GM18502 (cell line): ENCODE results near the gene ABCA13.

Experiments
- ATAC-seq: cut with Tn5 transposase; IDR thresholded peaks from one replicate; pipeline ENCODE4 v1.9.1; 2021; ENCODE audit warnings: mild to moderate bottlenecking; ENCODE audit not compliant: unreplicated experiment, poor library complexity

ABCA13 gene

GRCh38 chr7:48473205-48473865, 302.1 kb downstream of the ABCA13 start:
- no peak for ATAC-seq

DNA sequence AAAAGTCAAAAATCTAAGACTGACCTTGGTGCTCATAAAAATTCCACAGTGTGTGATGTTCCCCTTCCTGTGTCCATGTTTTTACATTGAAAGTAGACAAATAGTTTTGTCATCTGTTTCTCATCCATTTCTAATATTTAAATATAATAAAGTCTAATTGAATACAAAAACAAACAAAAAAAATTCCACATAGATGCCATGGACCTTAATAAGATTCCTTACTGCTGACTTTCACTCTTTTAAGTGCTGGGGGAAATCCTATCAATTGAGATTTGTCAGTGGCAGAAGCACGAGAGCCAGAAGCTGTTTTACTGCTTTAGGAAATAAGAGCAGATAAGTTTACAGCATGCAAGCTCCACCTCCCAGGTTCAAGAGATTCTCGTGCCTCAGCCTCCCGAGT, 310.0 kb downstream of the ABCA13 start:
- no peak for ATAC-seq

GRCh38 chr7:48497521-48497920, 326.3 kb downstream of the ABCA13 start:
- ATAC-seq = no peak

DNA sequence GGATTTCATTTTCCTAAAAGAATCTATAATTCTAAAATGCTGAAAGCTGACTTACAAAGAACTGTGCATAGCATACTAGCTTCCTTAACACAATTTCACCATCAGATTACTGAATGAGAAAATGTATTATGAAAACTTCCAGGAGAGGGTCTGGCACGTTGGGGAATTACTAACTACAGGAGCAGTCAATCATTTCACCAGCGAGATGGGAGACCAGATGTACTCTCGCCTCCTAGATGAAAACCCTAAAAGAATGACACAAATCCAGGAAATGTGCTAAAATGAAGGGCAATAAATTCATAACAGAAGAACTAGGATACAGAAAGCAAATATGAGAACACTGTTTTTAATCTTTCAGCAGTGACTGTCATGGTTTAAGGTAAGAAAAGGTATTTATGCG, 330.8 kb downstream of the ABCA13 start:
- ATAC-seq = no peak

- no peak for ATAC-seq
These were observed 333.8 kb downstream of the ABCA13 start for GRCh38 chr7:48505051-48505450.

GRCh38 chr7:48505466-48505865, 334.2 kb downstream of the ABCA13 start:
- ATAC-seq = no peak

GRCh38 chr7:48506569-48506968, 335.3 kb downstream of the ABCA13 start:
- ATAC-seq = no peak

DNA sequence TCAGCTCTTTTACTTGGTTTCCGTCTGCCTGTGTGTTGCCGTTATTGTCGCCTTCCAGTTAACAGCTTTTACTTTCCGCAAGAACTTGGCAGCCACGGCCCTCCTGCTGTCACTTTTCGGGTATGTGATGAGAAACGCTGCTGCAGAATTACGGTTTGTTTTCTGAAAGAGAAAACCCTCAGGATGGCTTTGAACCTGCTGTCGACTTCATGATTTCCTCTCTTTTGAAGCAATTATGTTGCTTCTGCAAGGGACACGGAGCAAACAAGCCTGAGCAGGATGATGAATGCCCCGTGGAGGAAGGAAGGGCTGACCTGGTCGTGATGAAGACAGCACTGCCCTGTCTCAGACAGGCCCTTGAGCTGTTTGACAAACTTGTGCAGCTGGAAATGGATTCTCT, 339.8 kb downstream of the ABCA13 start:
- ATAC-seq = no peak

DNA sequence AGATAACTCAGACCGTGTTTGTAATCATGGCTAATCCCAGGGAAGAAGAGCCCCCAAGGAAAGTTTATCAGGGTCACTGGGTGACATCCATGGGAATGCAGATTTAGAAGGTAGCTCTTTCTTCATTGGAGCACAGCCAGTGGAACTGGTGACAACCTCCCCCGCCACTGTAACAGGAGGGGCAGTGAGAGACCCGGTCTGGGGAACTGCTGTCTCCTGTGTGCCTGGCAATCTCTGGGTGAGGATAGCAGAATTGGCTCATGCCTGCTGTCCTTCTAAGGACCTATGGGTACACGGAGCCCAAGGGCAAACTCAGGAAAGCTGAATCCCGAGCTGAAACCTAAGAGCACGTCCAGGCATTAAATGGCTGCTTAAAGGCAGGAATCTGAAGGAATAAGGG, 341.6 kb downstream of the ABCA13 start:
- ATAC-seq = no peak

DNA sequence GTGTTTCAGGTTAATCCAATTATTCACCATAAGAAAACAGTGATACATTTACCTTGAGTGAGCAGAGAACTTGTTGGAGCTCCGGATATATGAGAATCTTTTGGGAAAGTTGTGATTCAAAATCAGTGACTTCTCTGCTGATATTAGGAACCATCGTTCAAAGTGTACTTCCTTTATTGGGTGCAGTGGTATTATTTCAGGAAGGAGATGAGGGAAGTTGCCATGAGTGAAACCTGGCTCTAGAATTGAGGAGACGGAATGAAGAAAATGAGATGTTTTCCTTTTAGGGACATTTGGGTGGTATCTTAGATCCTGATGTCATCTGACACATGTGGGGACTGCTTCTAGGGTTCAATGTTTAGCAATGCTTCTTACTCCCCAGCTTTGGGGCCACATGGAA, 343.9 kb downstream of the ABCA13 start:
- ATAC-seq = no peak

- ATAC-seq = no peak
These were observed 346.8 kb downstream of the ABCA13 start for GRCh38 chr7:48518092-48518491.

- no peak for ATAC-seq
These were observed 351.4 kb downstream of the ABCA13 start for GRCh38 chr7:48522692-48523091.

DNA sequence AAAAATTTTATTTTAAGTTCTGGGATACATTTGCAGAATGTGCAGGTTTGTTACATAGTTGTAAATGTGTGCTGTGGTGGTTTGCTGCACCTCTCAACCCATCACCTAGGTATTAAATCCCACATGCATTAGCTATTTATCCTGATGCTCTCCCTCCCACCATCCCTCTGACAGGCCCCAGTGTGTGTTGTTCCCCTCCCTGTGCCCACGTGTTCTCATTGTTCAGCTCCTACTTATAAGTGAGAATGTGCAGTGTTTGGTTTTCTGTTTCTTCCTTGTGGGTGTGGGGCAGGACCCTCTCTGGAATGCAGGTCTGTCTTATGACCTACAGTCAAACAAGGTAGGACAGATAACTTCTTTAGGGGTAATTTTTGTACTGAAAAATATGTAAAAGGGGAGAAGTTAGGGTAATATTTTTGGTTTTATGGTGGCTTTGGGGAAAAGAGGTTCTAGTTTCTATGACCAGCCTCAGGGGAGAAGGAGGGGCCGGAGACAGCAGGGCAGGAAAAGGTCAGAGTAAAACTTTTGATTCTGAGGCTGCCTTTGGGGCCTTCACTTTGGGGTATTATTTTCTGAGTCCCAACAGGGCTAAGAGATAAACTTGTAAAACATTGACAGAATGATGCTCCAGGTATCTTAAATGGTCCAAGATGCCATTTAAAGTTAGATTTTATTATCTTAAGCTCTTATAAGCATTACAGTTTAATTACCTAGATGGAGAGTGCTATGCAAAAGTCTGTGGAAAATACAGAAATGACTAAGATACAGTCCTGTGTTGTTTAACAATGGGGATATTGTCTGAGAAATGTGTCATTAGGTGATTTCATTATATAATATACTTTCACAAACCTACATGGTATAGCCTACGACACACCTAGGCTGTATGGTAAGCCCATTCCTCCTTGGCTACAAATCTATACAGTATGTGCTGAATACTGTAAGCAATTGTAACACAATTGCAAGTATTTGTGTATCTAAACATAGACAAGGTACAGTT, 354.8 kb downstream of the ABCA13 start:
- no peak for ATAC-seq

- ATAC-seq = no peak
These were observed 357.4 kb downstream of the ABCA13 start for GRCh38 chr7:48528646-48529045.

- ATAC-seq = no peak
These were observed 366.3 kb downstream of the ABCA13 start for GRCh38 chr7:48537561-48537960.

- ATAC-seq = no peak
These were observed 369.5 kb downstream of the ABCA13 start for GRCh38 chr7:48540746-48541145.

GRCh38 chr7:48548667-48549066, 377.4 kb downstream of the ABCA13 start:
- no peak for ATAC-seq

DNA sequence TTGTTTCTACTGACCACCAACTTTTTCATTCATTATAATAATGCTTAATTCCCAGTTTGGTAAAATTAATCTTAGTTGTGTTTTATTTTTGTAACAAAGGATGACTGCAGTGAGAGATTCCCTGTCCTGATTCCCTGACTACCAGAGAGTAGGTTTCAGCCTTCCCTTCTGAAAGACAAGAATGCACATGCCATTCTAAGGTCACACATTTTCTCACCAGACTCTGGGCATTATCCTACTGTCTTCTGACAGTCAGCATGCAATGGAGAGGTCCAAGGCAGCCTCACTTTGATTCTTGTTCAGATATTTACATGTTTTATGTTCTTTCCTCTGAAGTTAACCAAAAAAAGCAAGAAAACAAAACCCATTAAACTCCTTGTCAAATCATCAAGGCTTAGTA, 380.4 kb downstream of the ABCA13 start:
- ATAC-seq = no peak

- ATAC-seq = no peak
These were observed 392.1 kb downstream of the ABCA13 start for GRCh38 chr7:48563334-48563733.

GRCh38 chr7:48575516-48575915, 404.3 kb downstream of the ABCA13 start:
- ATAC-seq = no peak

DNA sequence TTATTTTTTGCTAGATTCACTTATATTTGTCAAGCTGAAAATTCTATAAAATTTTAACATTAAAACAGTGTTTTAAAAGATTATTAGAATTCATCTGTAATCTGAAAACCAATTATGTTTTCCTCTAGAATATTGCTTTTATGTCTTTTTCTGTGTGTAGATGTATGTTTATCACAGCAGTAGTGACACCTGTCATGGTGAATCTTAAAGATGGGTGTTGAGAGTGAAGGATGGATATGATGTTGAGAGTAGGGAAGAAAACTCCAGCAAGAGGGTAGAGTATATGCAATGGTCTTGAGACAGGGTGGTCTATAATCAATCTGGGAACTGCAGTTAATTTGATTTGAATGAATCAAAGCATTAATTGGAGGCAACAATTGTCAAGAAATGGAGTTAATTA, 416.2 kb downstream of the ABCA13 start:
- no peak for ATAC-seq

GRCh38 chr7:48594349-48594748, 423.1 kb downstream of the ABCA13 start:
- no peak for ATAC-seq
